IMR-90 (cell line): ENCODE results near the gene RPS15A. TPM values are rescaled to one million over a fixed set of nuclear protein-coding genes. Genes with fewer than 3 reads are reported as not detected.

Experiments
- ATAC-seq: fragments of 200-7000 bp; cut with Tn5 transposase; 2 replicates; pipeline ENCODE4 v1.9.1; 2020; ENCODE audit warnings: low read depth, mild to moderate bottlenecking, moderate library complexity
- BruUV-seq: library from RNA; stranded (reverse); fragments of 400-500 nt; replicated peaks from 2 replicates; lab custom pipeline; 2021; lab: Mats Ljungman, UMichigan
- CTCF ChIA-PET: fragments of 300-600 bp; formaldehyde crosslinking; extraction: SDS; loops from one replicate; lab custom pipeline; 2021; ENCODE audit warnings: antibody characterized with exemption; lab: Yijun Ruan, JAX
- POLR2A ChIA-PET: fragments of 300-600 bp; sonication (Branson Sonifier 250); formaldehyde crosslinking; loops from one replicate; lab custom pipeline; 2022; ENCODE audit warnings: antibody characterized with exemption; ENCODE audit not compliant: unreplicated experiment; lab: Charles Lee
- DNase-seq: peaks from one replicate; pipeline ENCODE4 v3.0.0; 2013
- H2AFZ ChIP-seq: replicated peaks from 2 replicates; pipeline ENCODE3; 2013; ENCODE audit warnings: low read length, mild to moderate bottlenecking; ENCODE audit not compliant: poor library complexity
- H2AK5ac ChIP-seq: 2 replicates; pipeline ENCODE4 v1.6.1; 2013; ENCODE audit warnings: low read depth, low read length, inconsistent platforms
- H2AK9ac ChIP-seq: replicated peaks from 2 replicates; pipeline ENCODE3; 2013; ENCODE audit warnings: mild to moderate bottlenecking, low read depth, low read length, moderate library complexity; ENCODE audit not compliant: poor library complexity
- H2BK120ac ChIP-seq: 2 replicates; pipeline ENCODE4 v1.6.1; 2013; ENCODE audit warnings: low read depth, low read length, inconsistent platforms
- H2BK15ac ChIP-seq: 3 replicates; pipeline ENCODE4 v1.6.1; 2013; ENCODE audit warnings: low read depth, low read length, inconsistent platforms
- H2BK20ac ChIP-seq: 2 replicates; pipeline ENCODE4 v1.6.1; 2013; ENCODE audit warnings: low read depth, mild to moderate bottlenecking, inconsistent platforms, low read length, moderate library complexity
- H2BK5ac ChIP-seq: 2 replicates; pipeline ENCODE4 v1.6.1; 2013; ENCODE audit warnings: mild to moderate bottlenecking, low read depth, low read length, inconsistent platforms; ENCODE audit not compliant: poor library complexity, severe bottlenecking
- H3K14ac ChIP-seq: replicated peaks from 2 replicates; pipeline ENCODE4 v1.6.1; 2013; ENCODE audit warnings: low read depth, low read length, inconsistent platforms
- H3K18ac ChIP-seq: 2 replicates; pipeline ENCODE4 v1.6.1; 2013; ENCODE audit warnings: low read depth, low read length, control low read depth
- H3K23ac ChIP-seq: 2 replicates; pipeline ENCODE4 v1.6.1; 2013; ENCODE audit warnings: low read depth, low read length, inconsistent platforms
- H3K27ac ChIP-seq: 2 replicates; pipeline ENCODE4 v1.5.1; 2013; ENCODE audit warnings: mild to moderate bottlenecking, control low read depth, low read length; ENCODE audit not compliant: insufficient read depth
- H3K27me3 ChIP-seq: 2 replicates; pipeline ENCODE4 v1.6.1; 2013; ENCODE audit warnings: low read length; ENCODE audit not compliant: control insufficient read depth, insufficient read depth
- H3K36me3 ChIP-seq: 2 replicates; pipeline ENCODE4 v1.6.1; 2013; ENCODE audit warnings: low read length, mixed read lengths; ENCODE audit not compliant: control insufficient read depth, insufficient read depth
- H3K4ac ChIP-seq: 2 replicates; pipeline ENCODE4 v1.6.1; 2013; ENCODE audit warnings: low read depth, low read length, inconsistent platforms
- H3K4me1 ChIP-seq: 2 replicates; pipeline ENCODE4 v1.6.1; 2013; ENCODE audit warnings: low read length, mixed read lengths; ENCODE audit not compliant: control insufficient read depth, insufficient read depth
- H3K4me2 ChIP-seq: 2 replicates; pipeline ENCODE4 v1.6.1; 2013; ENCODE audit warnings: low read depth, mild to moderate bottlenecking, control low read depth, low read length, moderate library complexity
- H3K4me3 ChIP-seq: 2 replicates; pipeline ENCODE4 v1.5.1; 2013; ENCODE audit warnings: low read depth, mild to moderate bottlenecking, control low read depth, low read length, moderate library complexity; ENCODE audit not compliant: insufficient read depth
- H3K56ac ChIP-seq: 2 replicates; pipeline ENCODE4 v1.6.1; 2013; ENCODE audit warnings: low read length, inconsistent platforms; ENCODE audit not compliant: insufficient read depth; ENCODE audit errors: extremely low read depth
- H3K79me1 ChIP-seq, 2 experiments: 2 replicates each; pipeline ENCODE4 v1.6.1; 2013; ENCODE audit warnings: low read length in 2 of 2, inconsistent platforms in 1 of 2, low read depth in 1 of 2
- H3K9ac ChIP-seq: 2 replicates; pipeline ENCODE4 v1.6.1; 2013; ENCODE audit warnings: low read depth, low read length, control low read depth
- H3K9me1 ChIP-seq: 2 replicates; pipeline ENCODE4 v1.6.1; 2013; ENCODE audit warnings: low read length, inconsistent platforms; ENCODE audit not compliant: insufficient read depth
- H3K9me3 ChIP-seq: 2 replicates; pipeline ENCODE4 v1.6.1; 2013; ENCODE audit warnings: low read length; ENCODE audit not compliant: control insufficient read depth, insufficient read depth
- H4K20me1 ChIP-seq: 2 replicates; pipeline ENCODE4 v1.6.1; 2013; ENCODE audit warnings: low read length, inconsistent platforms; ENCODE audit not compliant: insufficient read depth
- H4K5ac ChIP-seq: 2 replicates; pipeline ENCODE4 v1.6.1; 2013; ENCODE audit warnings: mild to moderate bottlenecking, low read depth, low read length, control low read depth
- H4K8ac ChIP-seq, 2 experiments: 2 replicates each; pipeline ENCODE4 v1.6.1; 2013; ENCODE audit warnings: low read depth in 2 of 2, low read length in 2 of 2, control low read depth in 1 of 2, inconsistent platforms in 1 of 2
- H4K91ac ChIP-seq: 2 replicates; pipeline ENCODE4 v1.6.1; 2013; ENCODE audit warnings: low read depth, low read length, inconsistent platforms; ENCODE audit not compliant: insufficient read depth
- BHLHE40 ChIP-seq: fragments of 150-350 bp; IDR thresholded peaks from 2 replicates; pipeline ENCODE4 v1.6.1; 2016; ENCODE audit warnings: mild to moderate bottlenecking, low read depth, low read length
- CEBPB ChIP-seq: IDR thresholded peaks from 2 replicates; pipeline ENCODE4 v1.6.1; 2012; ENCODE audit warnings: low read depth, low read length, improper control_type of control experiment
- CHD1 ChIP-seq: IDR thresholded peaks from 2 replicates; pipeline ENCODE4 v1.6.1; 2012; ENCODE audit warnings: low read depth, low read length, improper control_type of control experiment
- CTCF ChIP-seq: conservative IDR thresholded peaks from 2 replicates; pipeline ENCODE4 v1.5.1; 2012; ENCODE audit warnings: mild to moderate bottlenecking, low read depth, low read length, improper control_type of control experiment
- FOS ChIP-seq: fragments of 150-350 bp; IDR thresholded peaks from 2 replicates; pipeline ENCODE4 v1.6.1; 2016; ENCODE audit warnings: low read depth, low read length
- MAFK ChIP-seq: IDR thresholded peaks from 2 replicates; pipeline ENCODE4 v1.6.1; 2012; ENCODE audit warnings: low read depth, low read length, improper control_type of control experiment
- MAZ ChIP-seq: IDR thresholded peaks from 2 replicates; pipeline ENCODE4 v1.6.1; 2012; ENCODE audit warnings: low read depth, mild to moderate bottlenecking, low read length, improper control_type of control experiment, moderate library complexity, borderline replicate concordance
- MXI1 ChIP-seq: IDR thresholded peaks from 2 replicates; pipeline ENCODE4 v1.6.1; 2012; ENCODE audit warnings: low read depth, mild to moderate bottlenecking, low read length, moderate library complexity, borderline replicate concordance
- NFE2L2 ChIP-seq: fragments of 150-350 bp; IDR thresholded peaks from 2 replicates; pipeline ENCODE4 v1.6.1; 2016; ENCODE audit warnings: low read depth, mild to moderate bottlenecking, low read length
- POLR2A ChIP-seq: IDR thresholded peaks from 2 replicates; pipeline ENCODE4 v1.6.1; 2012; ENCODE audit warnings: mild to moderate bottlenecking, low read depth, low read length
- RAD21 ChIP-seq: IDR thresholded peaks from 2 replicates; pipeline ENCODE4 v1.6.1; 2012; ENCODE audit warnings: low read length, improper control_type of control experiment
- RCOR1 ChIP-seq: IDR thresholded peaks from 2 replicates; pipeline ENCODE4 v1.6.1; 2012; ENCODE audit warnings: mild to moderate bottlenecking, low read length, improper control_type of control experiment; ENCODE audit not compliant: insufficient replicate concordance
- RFX5 ChIP-seq: IDR thresholded peaks from 2 replicates; pipeline ENCODE4 v1.8.0; 2012; ENCODE audit warnings: low read depth, mild to moderate bottlenecking, low read length, moderate library complexity
- SMC3 ChIP-seq: fragments of 150-350 bp; IDR thresholded peaks from 2 replicates; pipeline ENCODE4 v1.6.1; 2016; ENCODE audit warnings: low read depth, mild to moderate bottlenecking, antibody characterized with exemption, low read length, moderate library complexity
- WGBS, 2 experiments: methylation state at CpG; one replicate each; pipeline versions ENCODE4 v1.1.5 to v1.1.7; 2013; ENCODE audit warnings: missing lambda C conversion rate in 2 of 2; ENCODE audit not compliant: insufficient read length in 1 of 2; ENCODE audit errors: extremely low coverage in 2 of 2; 5-methylcytosine and 5-hydroxymethylcytosine counted together
- dilution Hi-C: fragments of 300-500 bp; cut with HindIII; formaldehyde crosslinking; loops from one replicate; pipeline ENCODE4 v1.14.3; 2018; ENCODE audit warnings: low sequenced_read_pairs; ENCODE audit not compliant: unreplicated experiment
- in situ Hi-C: fragments of 300-500 bp; cut with MboI; formaldehyde crosslinking; loops from 3 replicates; pipeline ENCODE4 v1.14.3; 2019; ENCODE audit warnings: low sequenced_read_pairs, inconsistent platforms, mixed read lengths
- intact Hi-C: fragments of 100-400 bp; cut with micrococcal nuclease; formaldehyde crosslinking; loops from 2 replicates; pipeline ENCODE4 v1.10.0; 2022
- polyA plus RNA-seq, 3 experiments: library from polyadenylated mRNA; depleted of rRNA; stranded (reverse); fragments of >200 nt; gene quantifications; 2 replicates each; pipeline ENCODE4 v1.2.3, GENCODE V29; 2012; ENCODE audit warnings: low replicate concordance in 1 of 3
- total RNA-seq: library from RNA; depleted of rRNA; stranded (reverse); fragments of >200 nt; gene quantifications from 2 replicates; pipeline ENCODE4 v1.2.3, GENCODE V29; 2012
- TF ChIP-seq, protein P1 (sequence below): fragments of 150-350 bp; IDR thresholded peaks from 2 replicates; pipeline ENCODE4 v1.6.1; 2017; ENCODE audit warnings: mild to moderate bottlenecking, antibody characterized with exemption, low read length, low read depth
- TF ChIP-seq, protein P2 (sequence below): fragments of 150-350 bp; IDR thresholded peaks from 2 replicates; pipeline ENCODE4 v1.6.1; 2016; ENCODE audit warnings: low read depth, mild to moderate bottlenecking, low read length, moderate library complexity, borderline replicate concordance

RPS15A gene
- total and polyA plus RNA-seq, 2 of the 4 experiments (the other 2 are of a cell fraction) = 4,588 to 4,619 TPM

DNA sequence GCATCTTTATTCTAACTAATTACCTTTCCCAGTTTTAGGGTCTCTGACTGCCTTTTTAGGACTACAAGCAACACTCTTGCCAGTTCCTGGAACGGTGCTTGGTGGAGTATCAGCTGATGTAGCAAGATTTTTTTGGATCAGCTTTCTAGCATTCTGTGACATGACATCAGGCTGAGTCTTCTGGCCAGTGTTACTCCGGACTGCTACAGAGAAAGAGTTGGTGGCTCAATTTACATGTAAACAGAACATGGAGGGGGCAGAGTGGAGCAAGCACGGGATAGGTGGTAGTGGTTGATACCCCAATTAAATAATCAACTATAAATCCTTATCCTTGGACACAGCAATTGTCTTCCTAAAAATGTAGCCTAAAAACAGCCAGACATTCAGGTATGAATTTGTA, 21.8 kb upstream of the RPS15A start:
- TF ChIP-seq RCOR1 (no peak), RAD21 (no peak), CEBPB (no peak), RFX5 (no peak), FOS (no peak), MAZ (no peak), CTCF (no peak), BHLHE40 (no peak), POLR2A (no peak), NFE2L2 (no peak), MAFK (no peak), MXI1 (no peak), CHD1 (no peak), SMC3 (no peak)
- TF ChIP-seq, protein P1, sequence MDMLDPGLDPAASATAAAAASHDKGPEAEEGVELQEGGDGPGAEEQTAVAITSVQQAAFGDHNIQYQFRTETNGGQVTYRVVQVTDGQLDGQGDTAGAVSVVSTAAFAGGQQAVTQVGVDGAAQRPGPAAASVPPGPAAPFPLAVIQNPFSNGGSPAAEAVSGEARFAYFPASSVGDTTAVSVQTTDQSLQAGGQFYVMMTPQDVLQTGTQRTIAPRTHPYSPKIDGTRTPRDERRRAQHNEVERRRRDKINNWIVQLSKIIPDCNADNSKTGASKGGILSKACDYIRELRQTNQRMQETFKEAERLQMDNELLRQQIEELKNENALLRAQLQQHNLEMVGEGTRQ = no peak
- TF ChIP-seq, protein P2, sequence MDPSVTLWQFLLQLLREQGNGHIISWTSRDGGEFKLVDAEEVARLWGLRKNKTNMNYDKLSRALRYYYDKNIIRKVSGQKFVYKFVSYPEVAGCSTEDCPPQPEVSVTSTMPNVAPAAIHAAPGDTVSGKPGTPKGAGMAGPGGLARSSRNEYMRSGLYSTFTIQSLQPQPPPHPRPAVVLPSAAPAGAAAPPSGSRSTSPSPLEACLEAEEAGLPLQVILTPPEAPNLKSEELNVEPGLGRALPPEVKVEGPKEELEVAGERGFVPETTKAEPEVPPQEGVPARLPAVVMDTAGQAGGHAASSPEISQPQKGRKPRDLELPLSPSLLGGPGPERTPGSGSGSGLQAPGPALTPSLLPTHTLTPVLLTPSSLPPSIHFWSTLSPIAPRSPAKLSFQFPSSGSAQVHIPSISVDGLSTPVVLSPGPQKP = no peak
- ATAC-seq (no peak), DNase-seq (no peak)
- Histone ChIP-seq H4K91ac (no peak overlapping the region), H3K4ac (no peak overlapping the region), H3K27me3 (no peaks in the 10 kb centered on the region), H2AK9ac (no peak overlapping the region), H3K4me1 (no peaks in the 10 kb centered on the region), H2BK15ac (no peak overlapping the region), H3K4me3 (no peak overlapping the region), H3K9me1 (peaks cover 5% of the 10 kb centered on the region; the same call in 1 of the 2 replicates), H3K23ac (no peak overlapping the region), H3K14ac (no peak overlapping the region), H3K36me3 (peaks cover 39% of the 10 kb centered on the region), H2BK120ac (no peak overlapping the region), H3K9ac (no peak overlapping the region), H4K5ac (no peak overlapping the region), H2AFZ (no peak overlapping the region), H4K8ac (no peak overlapping the region), H3K56ac (no peak overlapping the region), H3K18ac (no peak overlapping the region), H3K9me3 (no peaks in the 10 kb centered on the region), H4K20me1 (no peaks in the 10 kb centered on the region), H3K79me1 (peaks cover 3 to 13% of the 10 kb centered on the region in 2 experiments; a peak in 3 of 4 replicates), H3K27ac (no peak overlapping the region), H3K4me2 (no peak overlapping the region), H2AK5ac (no peak overlapping the region), H2BK20ac (no peak overlapping the region), H2BK5ac (no peak overlapping the region)
- WGBS, 2 experiments = no CpG with 5 or more reads among the region's 3 CpGs
- no TSS peak for BruUV-seq
- ChIA-PET POLR2A (no interaction called here), CTCF (no interaction called here)
- dilution Hi-C loops = no loop called here
- in situ Hi-C loops = no loop called here
- intact Hi-C loops = loop anchor here (2.0 kb wide), 1 partner anchor 39 kb away; no protein-coding TSS in a partner anchor
